Spleen (tissue), 11 donors: Measurements from ENCODE around the gene TRPC4AP. TPM values are rescaled to one million over a fixed set of nuclear protein-coding genes. Genes with fewer than 3 reads are reported as not detected.

ENCODE experiments used
- DNase-seq: peaks from one replicate; pipeline ENCODE4 v3.0.0-alpha.2; 2020
- H3K27ac ChIP-seq, 8 donors: fragments of 200-600 bp; sonication (generic) in 7 of 8; 1 replicate in 4 of 8; 2 replicates in 4 of 8; pipeline versions ENCODE4 v1.5.0 to v1.8.0; 2016 to 2021; ENCODE audit warnings: inconsistent platforms in 4 of 8, mild to moderate bottlenecking in 4 of 8, moderate library complexity in 1 of 8
- H3K27me3 ChIP-seq, 7 donors: fragments of 200-600 bp; sonication (generic) in 6 of 7; replicated peaks in 1 of 7; 1 replicate in 4 of 7; 2 replicates in 3 of 7; pipeline versions ENCODE4 v1.5.0 to v1.8.0; 2016 to 2021; ENCODE audit warnings: inconsistent platforms in 3 of 7, mild to moderate bottlenecking in 1 of 7
- H3K36me3 ChIP-seq, 6 donors: fragments of 200-600 bp; sonication (generic) in 5 of 6; 1 replicate in 4 of 6; 2 replicates in 2 of 6; pipeline versions ENCODE4 v1.5.0 to v1.8.0; 2016 to 2021; ENCODE audit warnings: inconsistent platforms in 2 of 6
- H3K4me1 ChIP-seq, 6 donors: fragments of 200-600 bp; sonication (generic) in 5 of 6; 1 replicate in 3 of 6; 2 replicates in 3 of 6; pipeline versions ENCODE4 v1.5.0 to v1.8.0; 2016 to 2021; ENCODE audit warnings: inconsistent platforms in 3 of 6
- H3K4me3 ChIP-seq, 8 donors: fragments of 200-600 bp; sonication (generic) in 7 of 8; 1 replicate in 4 of 8; 2 replicates in 4 of 8; pipeline versions ENCODE4 v1.5.0 to v1.8.0; 2016 to 2021; ENCODE audit warnings: inconsistent platforms in 4 of 8, mild to moderate bottlenecking in 4 of 8, moderate library complexity in 2 of 8
- H3K9me3 ChIP-seq, 8 donors: fragments of 200-600 bp; sonication (generic) in 7 of 8; 1 replicate in 4 of 8; 2 replicates in 4 of 8; pipeline versions ENCODE4 v1.5.0 to v1.8.0; 2016 to 2021; ENCODE audit warnings: inconsistent platforms in 4 of 8
- CTCF ChIP-seq, 11 experiments: fragments of 200-600 bp in 7 of 11; fragments of 450-650 bp in 4 of 11; sonication (generic) in 4 of 11; IDR thresholded peaks in 8 of 11; conservative IDR thresholded peaks in 3 of 11; 1 replicate in 7 of 11; 2 replicates in 4 of 11; pipeline versions ENCODE4 v1.4.0 to v1.8.0; 2016 to 2021; ENCODE audit warnings: antibody characterized with exemption in 11 of 11, inconsistent platforms in 4 of 11, mild to moderate bottlenecking in 1 of 11
- POLR2A ChIP-seq, 3 donors: fragments of 450-650 bp; IDR thresholded peaks; one replicate each; pipeline ENCODE4 v1.5.1; 2017; ENCODE audit warnings: antibody characterized with exemption in 3 of 3, mild to moderate bottlenecking in 1 of 3
- POLR2AphosphoS5 ChIP-seq, 3 donors: sonication (generic); formaldehyde crosslinking; IDR thresholded peaks; one replicate each; pipeline ENCODE4 v1.5.1; 2017; ENCODE audit warnings: antibody characterized with exemption in 3 of 3
- WGBS, 5 donors: extraction: QIAGEN DNeasy Blood & Tissue Kit in 3 of 5; methylation state at CpG; one replicate each; pipeline versions ENCODE4 v1.1.5 to v1.1.7; 2013 to 2018; 5-methylcytosine and 5-hydroxymethylcytosine counted together
- intact Hi-C: fragments of 100-400 bp; cut with DNase I; formaldehyde crosslinking; loops from one replicate; pipeline ENCODE4 v1.15.0; 2023; ENCODE audit warnings: low total_unique reads
- polyA plus RNA-seq, 3 donors: library from polyadenylated mRNA; stranded (reverse); fragments of 200-250 nt; gene quantifications; one replicate each; pipeline ENCODE4 v1.2.1, GENCODE V29; 2013
- total RNA-seq, 7 donors: library from RNA; depleted of rRNA in 3 of 7; stranded (reverse); fragments of >200 nt in 3 of 7; fragmentation: NEBNext Ultra II Directional in 4 of 7; extraction: Animal tissue kit (Norgen Biotek cat#: 25700) in 4 of 7; gene quantifications; one replicate each; pipeline versions ENCODE4 v1.1.0 to v1.2.1, GENCODE V29; 2016 to 2021
- donor health status: healthy with polysubstance abuse.
- donor health status: DM: no; HTN: no; CAD: no; lungs with moderate emphysema.
- donor health status: DM: no; HTN: no; CAD: no.
- donor health status: Bipolar disorder and iron deficiency.
- donor health status: healthy.
- donor health status: DM: no; HTN: no; CAD: no.
- donor health status: DM: yes; HTN: yes; CAD: no.

TRPC4AP gene
- total and polyA plus RNA-seq, 10 donors = 26.3 to 81.7 (median 64.9) TPM

GRCh38 chr20:34977365-34978091 lies 115.1 kb downstream of the TRPC4AP start:
- no peak for TF ChIP-seq POLR2A (IDR thresholded peaks at IDR 0.05)
- no peak for TF ChIP-seq CTCF (IDR thresholded peaks at IDR 0.05 in 8 of 11, conservative IDR thresholded peaks at IDR 0.05 in 3 of 11)
- TF ChIP-seq POLR2AphosphoS5 (IDR thresholded peaks at IDR 0.05) = no peak
- peaks cover 0 to 42% (median 0%) of the 10 kb centered on the region in 7 donors for H3K27me3 ChIP-seq
- intact Hi-C loops = no loop called here
- peak; percentile 50 for DNase-seq
- WGBS, 5 donors = 54 to 66% (median 60%) methylated on average over 15 to 17 of the region's 17 CpGs
- no peak overlapping the region for H3K4me3 ChIP-seq
- H3K36me3 ChIP-seq = no peaks in the 10 kb centered on the region
- no peak overlapping the region for H3K27ac ChIP-seq
- H3K4me1 ChIP-seq = no peaks in the 10 kb centered on the region
- no peaks in the 10 kb centered on the region for H3K9me3 ChIP-seq

- Histone ChIP-seq H3K9me3 (no peaks in the 10 kb centered on the region), H3K27ac (no peak overlapping the region), H3K4me1 (no peaks in the 10 kb centered on the region), H3K27me3 (peaks cover 0 to 37% (median 0%) of the 10 kb centered on the region in 7 donors), H3K4me3 (no peak overlapping the region), H3K36me3 (no peaks in the 10 kb centered on the region)
- WGBS, 5 donors = 84 to 92% (median 87%) methylated on average over 12 of the region's 12 CpGs
- intact Hi-C loops = no loop called here
- DNase-seq = peak; percentile 30
- TF ChIP-seq POLR2A (IDR thresholded peaks at IDR 0.05) = no peak
Measured at GRCh38 chr20:34976286-34976685, 116.3 kb downstream of the TRPC4AP start.

GRCh38 chr20:34974246-34974645 lies 118.4 kb downstream of the TRPC4AP start:
- Histone ChIP-seq H3K27ac (no peak overlapping the region), H3K27me3 (peaks cover 0 to 21% (median 0%) of the 10 kb centered on the region in 7 donors), H3K9me3 (no peaks in the 10 kb centered on the region), H3K4me3 (no peak overlapping the region), H3K36me3 (no peaks in the 10 kb centered on the region), H3K4me1 (no peaks in the 10 kb centered on the region)
- intact Hi-C loops = no loop called here
- 66 to 87% (median 72%) methylated on average over 4 of the region's 4 CpGs for WGBS, 5 donors
- TF ChIP-seq CTCF (IDR thresholded peaks at IDR 0.05 in 8 of 11, conservative IDR thresholded peaks at IDR 0.05 in 3 of 11) (no peak), POLR2A (IDR thresholded peaks at IDR 0.05) (no peak), POLR2AphosphoS5 (IDR thresholded peaks at IDR 0.05) (no peak)
- no peak for DNase-seq

- TF ChIP-seq POLR2A (IDR thresholded peaks at IDR 0.05) (no peak), POLR2AphosphoS5 (IDR thresholded peaks at IDR 0.05) (no peak), CTCF (IDR thresholded peaks at IDR 0.05 in 8 of 11, conservative IDR thresholded peaks at IDR 0.05 in 3 of 11) (no peak)
- intact Hi-C loops = no loop called here
- no peak overlapping the region for H3K4me3 ChIP-seq
- peaks cover 0 to 6% (median 0%) of the 10 kb centered on the region in 7 donors for H3K27me3 ChIP-seq
- no peak overlapping the region for H3K27ac ChIP-seq
- H3K4me1 ChIP-seq = no peaks in the 10 kb centered on the region
- DNase-seq = no peak
- WGBS, 5 donors = 79 to 85% (median 83%) methylated on average over 10 of the region's 10 CpGs
- H3K36me3 ChIP-seq = no peaks in the 10 kb centered on the region
- H3K9me3 ChIP-seq = no peaks in the 10 kb centered on the region
Measured at GRCh38 chr20:34971561-34972235, 120.9 kb downstream of the TRPC4AP start.
